Measurements from ENCODE around the gene FBXL13.
"Not testable (repeated sequence)": the region's sequence is repeated elsewhere in the genome, so short reads cannot be mapped to it uniquely, and the experiment has no call there.

The FBXL13 gene

DNA sequence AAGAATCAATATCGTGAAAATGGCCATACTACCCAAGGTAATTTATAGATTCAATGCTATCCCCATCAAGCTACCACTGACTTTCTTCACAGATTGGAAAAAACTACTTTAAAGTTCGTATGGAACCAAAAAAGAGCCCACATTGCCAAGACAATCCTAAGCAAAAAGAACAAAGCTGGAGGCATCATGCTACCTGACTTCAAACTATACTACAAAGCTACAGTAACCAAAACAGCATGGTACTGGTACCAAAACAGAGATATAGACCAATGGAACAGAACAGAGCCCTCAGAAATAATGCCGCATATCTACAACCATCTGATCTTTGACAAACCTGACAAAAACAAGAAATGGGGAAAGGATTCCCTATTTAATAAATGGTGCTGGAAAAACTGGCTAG lies 53.7 kb downstream of the FBXL13 start:
- not testable (repeated sequence) for DNase-seq

DNA sequence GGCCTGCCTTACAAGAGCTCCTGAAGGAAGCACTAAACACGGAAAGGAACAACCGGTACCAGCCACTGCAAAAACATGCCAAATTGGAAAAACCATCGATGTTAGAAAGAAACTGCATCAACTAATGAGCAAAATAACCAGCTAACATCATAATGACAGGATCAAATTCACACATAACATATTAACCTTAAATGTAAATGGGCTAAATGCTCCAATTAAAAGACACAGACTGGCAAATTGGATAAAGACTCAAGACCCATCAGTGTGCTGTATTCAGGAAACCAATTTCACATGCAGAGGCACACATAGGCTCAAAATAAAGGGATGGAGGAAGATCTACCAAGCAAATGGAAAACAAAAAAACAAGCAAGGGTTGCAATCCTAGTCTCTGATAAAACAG lies 56.3 kb downstream of the FBXL13 start:
- DNase-seq, result not testable (repeated sequence)

DNA sequence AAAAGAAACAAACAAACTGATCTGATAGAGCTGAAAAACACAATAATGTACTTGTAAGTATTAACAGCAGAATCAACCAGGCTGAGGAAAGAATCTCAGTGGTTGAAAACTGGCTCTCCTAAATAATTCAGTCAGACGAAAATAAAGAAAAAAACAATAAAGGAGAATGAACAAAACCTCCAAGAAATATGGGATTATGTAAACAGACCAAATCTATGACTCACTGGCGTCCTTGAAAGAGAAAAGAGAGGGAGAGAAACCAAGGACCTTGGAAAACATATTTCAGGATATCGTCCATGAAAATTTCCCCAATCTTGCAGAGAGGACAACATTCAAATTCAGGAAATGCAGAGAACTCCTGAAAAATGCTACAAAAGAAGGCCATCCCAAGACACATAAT lies 62.9 kb downstream of the FBXL13 start:
- no peak for DNase-seq

DNA sequence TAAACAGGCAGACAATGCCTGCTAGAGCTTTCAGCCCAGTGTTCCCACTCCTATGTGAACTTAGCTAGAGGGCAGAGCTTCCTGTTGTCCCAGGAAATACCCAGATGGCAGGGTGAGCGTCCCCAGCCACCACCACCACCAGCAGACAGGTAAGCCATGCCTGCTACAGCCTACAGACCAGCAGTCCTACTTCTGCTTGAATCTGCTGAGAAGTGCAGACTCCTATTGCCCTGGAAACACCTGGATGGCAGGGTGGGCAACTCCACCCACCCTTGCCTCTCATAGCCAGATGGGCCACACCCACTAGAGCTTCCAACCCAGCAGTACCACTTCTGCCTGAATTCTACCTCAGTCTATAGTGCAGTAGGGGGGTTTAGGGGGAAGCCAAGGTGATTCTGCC lies 64.4 kb downstream of the FBXL13 start:
- no peak for DNase-seq

DNA sequence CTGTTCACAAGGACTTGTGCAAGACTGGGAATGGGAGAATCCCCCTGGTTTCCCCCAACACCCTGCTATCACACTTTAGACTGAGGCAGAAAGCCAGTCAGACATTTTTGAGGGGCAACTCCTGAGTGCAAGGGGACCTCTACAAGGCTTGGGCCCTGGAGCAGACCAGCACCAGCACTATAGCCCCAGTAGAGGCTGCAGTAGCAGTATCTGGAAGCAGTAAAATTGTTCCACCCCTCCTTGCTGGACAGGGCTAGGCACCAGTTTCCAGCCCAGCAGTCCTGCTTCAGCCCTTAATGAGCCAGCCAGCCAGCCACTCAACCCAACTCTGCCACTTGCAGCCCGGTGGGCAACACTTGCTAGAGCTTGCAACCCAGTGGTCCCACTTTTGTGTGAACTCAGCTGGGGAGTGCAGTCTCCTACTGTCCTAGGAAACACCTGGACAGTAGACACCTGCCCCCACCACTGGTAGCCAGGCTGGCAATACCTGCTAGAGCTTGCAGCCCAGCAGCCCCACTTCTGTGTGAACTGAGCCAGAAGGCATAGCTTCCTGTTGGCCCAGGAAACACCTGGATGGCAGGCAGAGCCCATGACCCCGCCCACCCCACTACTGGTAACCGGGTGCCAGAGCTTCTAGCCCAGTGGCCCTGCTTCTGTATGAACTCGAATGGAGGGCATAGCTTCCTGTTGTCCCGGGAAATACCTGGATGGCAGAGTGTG lies 65.0 kb downstream of the FBXL13 start:
- no peak for DNase-seq

DNA sequence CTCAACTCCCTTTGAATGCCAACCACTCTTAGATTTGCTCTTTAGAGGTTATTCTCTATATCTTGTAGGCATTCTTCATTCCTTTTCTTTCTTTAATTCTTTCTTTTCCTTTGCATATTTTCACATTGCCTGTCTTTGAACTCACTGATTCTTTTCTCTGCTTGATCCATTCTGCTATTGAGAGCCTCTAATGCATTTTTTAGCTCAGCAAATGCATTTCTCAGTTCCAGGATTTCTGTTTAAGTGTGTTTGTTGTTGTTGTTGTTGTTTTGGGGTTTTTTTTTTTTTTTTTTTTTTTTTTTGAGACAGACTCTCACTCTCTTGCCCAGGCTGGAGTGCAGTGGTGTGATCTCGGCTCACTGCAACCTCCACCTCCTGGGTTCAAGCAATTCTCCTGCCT lies 71.6 kb downstream of the FBXL13 start:
- DNase-seq, result no peak

DNA sequence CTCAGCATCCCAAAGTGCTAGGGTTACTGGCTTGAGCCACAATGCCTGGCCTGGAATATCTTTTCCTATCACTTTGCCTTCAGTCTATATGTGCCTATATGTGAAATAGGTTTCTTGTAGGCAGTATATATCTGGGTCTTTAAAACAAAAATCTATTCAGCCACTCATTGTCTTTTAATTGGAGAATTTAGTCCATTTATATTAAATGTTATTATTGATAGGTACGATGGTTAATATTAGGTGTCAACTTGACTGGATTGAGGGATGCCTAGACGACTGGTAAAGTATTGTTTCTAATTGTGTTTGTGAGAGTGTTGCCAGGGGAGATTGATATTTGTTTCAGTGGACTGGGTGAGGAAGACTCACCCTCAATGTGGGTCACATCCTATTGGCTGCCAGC lies 73.4 kb downstream of the FBXL13 start:
- DNase-seq, result no peak

DNA sequence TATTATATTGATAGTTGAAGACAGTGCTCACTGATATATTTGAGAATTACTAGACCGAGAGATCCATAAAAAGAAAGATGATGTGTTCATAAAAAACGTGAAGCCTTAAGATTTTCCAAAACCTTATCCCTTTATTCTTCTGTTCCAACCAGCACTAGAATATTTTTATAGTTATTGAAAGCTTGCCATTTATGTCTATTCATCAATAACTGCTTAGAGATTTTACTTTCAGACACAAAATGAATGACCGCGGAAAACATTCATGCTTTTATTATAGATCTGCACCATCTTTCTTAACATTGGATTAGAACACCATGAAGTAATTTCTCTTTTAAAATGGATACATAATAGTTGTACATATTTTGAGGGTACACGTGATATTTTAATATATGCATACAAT lies 77.6 kb downstream of the FBXL13 start:
- no peak for DNase-seq

DNA sequence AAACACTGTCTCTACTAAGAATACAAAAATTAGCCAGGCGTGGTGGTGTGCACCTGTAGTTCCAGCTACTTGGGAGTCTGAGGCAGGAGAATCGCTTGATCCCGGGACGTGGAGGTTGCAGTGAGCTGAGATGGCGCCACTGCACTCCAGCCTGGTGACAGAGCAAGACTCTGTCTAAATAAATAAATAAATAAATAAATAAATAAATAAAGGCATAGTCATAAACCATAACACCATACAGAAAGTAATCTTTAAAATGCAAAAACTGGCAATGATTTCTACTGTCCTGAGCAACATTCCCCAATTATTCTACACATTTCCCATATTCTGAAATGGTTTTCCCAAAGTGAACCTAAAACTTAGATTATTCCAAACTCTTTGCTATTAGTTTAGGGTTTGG lies 79.0 kb downstream of the FBXL13 start:
- DNase-seq, result not testable (repeated sequence)

DNA sequence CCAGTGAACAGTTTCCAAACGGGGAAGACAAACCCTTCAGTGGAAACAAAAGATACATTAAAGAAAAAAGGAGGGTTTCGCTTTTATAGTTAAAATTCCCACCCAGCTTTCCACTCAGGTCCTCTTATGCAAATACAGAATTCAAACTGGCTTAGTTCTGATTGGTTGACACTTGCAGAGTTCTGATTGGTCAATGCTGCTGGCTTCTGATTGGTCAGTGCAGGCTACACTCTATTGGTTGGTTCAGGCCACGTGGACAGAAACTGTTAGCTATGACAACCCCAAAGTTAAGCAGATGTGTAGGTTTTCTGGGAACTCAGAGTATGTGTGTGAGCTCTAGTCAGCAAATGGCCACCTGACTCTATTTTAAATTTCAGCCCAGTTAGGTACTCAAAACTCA lies 80.0 kb downstream of the FBXL13 start:
- no peak for DNase-seq

DNA sequence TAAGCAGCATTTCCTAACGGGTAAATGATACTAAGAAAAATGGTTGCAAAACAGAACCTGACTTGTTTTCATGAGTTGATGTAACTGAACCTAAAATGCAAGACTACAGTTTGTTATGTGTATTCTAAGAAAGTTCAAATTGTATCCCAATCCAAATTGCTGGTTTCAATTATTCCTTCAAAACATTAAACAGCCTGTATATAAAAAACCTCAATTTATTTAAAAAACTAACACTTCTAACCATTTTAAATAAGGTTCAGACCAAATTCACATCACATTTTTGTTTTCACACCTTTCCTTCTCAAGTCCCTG lies 80.9 kb downstream of the FBXL13 start:
- DNase-seq, result no peak

DNA sequence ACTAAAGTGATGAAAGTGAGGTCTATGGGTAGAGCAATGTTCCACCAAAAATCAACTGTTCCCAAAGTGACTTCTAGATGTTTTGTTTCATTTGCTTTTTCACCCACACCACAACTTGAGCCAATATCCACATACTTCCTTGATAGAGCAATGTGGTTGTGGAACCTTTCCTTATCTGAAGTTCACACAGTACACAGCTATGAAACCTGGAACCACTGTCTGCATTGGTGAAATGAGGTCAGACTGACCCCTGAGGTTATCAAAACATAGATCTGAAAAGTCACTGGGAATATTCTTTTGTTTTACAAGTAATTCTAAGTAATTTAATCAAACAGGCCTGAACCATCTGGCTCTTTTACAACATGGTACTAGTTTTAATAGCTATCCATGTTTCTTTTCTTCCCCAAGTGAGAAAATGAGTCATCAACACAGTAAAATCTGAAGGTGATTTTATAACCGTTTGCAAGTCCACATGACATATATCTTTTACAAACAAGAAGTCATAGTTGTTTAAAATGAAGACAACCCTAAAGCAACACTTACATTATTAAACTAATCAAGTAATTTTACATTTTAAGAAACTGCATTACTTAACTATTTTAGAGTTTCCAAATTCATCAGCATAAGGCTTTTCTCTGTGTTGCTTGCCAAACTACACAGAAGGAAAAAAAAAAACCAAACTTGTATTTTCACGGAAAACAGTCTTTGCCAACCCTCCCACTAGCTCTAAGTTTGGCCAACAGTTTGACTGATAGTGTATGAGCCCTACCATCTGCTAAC lies 81.5 kb downstream of the FBXL13 start:
- no peak for DNase-seq

DNA sequence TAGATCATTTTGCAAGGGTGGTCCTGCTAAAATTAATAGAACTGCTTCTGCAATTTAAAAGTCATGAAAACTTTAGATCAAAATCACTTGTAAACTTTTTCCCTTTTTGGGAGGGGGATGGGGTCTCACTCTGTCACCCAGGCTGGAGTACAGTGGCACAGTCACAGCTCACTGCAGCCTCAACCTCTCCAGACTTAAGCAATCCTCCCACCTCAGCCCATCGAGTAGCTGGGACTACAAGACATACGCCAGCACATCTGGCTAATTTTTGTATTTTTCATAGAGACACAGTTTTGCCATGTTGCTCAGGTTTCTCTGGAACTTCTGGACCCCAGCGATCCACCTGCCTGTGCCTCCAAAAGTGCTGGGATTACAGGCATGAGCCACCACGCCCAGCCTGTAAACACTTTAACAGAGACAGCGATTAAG lies 82.1 kb downstream of the FBXL13 start:
- no peak for DNase-seq

DNA sequence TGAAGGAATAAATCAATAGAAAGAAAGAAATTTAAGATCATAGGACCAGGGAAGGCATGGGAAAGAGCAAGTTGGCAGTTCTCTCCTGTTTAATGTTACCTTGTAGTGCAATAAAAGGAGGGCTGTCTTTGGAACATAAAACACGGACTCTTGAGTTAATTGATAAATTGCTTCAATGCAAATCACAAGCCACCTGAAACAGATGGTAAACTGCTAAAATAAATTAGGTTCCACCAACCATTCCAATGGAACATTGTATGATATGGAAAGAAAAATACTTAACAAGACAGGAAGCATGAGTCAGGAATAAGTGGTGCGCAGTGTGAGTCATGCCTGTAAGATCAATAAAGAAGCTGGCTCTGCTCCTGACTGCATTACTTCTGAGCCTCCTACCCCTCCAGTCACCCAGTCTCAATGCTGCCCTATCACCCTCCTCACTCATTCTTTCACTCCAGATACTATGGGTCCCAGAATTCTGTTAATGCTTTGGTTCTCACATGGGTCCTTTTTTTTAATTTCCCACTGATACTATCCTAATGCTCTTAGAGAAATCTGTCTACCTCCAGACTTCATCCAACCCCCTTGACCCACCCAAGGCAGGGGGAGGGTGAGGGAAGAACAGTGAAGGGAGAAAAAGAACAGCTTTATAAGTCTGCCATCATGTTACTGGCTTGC lies 82.9 kb downstream of the FBXL13 start:
- DNase-seq, result no peak

DNA sequence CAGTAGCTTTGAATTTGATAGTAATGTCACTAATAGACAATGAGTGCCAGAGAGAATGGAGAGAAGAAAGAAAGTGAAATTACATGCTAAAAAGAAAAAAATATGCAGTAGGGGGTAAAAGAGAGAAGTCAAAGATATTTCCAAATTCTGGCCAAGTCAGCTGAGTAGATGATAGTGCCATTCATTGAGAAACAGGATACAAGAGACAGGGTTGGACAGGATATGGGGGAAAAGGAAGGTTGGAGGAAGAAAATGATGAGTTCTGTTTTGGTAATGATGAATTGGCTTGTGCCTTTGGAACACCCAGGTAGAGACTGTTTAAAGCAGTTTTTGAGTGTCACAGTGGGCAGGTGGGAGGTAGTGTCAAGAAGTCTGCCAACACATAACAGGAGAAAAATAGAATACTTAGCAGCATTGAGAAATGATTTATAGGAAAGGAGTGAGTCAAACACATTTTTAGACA lies 83.5 kb downstream of the FBXL13 start:
- DNase-seq, result no peak

DNA sequence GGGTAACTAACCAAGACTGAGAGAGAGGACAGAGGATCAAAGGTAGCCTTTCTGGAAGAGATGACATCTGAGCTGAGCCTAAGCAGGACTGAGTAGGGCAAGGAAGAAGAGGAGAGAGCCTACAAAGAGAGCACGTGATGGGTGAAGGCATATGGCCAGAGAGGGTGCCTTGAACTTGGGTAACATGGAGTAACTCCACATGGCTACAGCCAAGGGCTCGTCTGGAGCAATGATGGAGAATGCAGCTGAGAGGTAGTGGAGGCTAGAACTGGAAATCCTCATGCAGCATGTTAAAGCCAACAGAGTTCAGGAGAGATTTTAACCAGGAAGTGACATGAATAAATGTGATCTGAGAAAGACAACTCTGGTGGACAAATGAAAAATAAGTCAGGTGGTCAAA lies 84.0 kb downstream of the FBXL13 start:
- no peak for DNase-seq

DNA sequence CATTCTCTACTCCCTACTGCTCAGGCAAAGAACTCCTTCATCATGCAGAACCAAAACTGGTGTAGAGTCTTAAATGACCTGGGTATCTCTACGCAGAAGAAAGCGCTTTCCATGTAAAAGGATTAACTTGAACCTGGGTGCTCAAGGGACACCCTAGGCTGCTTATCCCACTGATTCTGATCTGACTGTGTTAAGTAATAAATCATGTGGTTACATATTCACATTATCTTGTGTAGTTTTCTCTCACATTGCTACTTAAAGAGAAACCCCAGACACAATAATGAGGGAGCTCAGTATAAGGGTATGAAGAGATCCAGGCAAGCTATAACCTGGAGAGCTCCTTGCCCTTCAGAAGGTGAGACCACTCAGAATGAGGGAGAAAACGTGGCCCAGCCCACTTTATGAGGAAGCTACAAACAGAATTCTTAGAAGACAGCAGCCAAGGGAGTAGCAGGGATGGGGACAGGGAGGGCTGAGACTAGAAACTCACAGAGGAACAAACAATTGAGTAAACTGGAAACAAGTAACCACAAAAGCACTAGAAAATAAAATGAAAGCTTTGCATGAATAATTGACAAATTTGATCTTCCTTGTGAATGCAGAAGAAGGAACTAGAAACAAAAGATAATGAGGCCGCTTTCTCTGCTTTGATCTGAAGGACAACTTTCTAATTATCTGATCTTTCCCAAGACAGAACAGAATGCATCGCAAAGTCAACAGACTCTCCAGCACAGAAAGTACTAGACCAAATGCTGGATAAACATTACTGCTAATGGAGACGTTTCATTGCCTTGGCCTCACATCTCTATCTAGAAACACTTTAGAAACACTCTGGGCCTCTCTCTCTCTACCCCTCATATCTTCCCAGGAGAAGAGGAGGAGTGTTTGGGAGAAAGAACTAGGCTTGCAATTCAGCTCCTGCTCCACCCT lies 85.7 kb downstream of the FBXL13 start:
- DNase-seq, result no peak

DNA sequence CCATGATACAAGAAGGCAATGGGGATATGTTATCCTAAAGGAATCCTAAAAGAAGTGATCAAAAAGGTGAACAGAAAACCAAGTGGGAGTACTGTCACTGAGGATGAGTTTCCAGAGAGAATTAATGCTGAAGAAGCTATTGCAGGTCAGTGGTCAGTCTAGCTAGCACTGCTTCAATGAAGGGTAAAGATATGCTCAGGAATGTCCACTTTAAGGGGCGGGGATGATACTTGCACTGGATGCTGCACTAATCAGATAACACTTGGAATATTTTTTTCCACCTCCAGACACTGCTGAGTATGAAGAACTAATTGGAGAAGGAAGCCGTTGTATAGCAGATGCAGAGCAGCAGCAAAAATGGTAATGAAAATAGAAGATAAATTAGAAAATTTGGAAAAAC lies 86.5 kb downstream of the FBXL13 start:
- no peak for DNase-seq

DNA sequence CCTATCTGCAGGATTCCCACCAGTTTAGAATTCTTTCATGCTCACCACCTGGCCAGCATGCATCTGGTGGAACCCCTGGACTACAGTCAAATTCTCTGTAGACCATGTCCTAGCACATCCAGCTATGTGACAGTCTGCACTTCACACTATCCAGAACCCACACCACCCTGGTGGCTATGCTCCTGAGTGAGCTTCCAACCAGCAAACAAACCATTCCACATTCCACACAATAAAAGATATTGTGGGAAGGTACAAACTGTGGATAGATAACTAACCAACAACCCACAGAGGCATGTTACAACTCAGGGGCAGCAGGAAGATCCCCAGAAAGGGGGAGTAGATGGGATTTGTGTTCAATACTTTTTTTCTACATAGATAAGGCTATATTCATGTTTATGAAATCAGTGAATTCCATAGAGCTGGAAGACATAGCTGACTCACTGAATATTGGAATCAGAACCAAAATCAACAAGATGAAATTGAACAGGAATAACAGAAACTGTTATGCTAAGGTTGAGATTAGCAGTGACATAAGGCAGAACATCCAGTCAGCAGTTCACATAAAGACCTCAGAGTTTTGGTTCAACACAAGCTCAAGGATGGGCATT lies 89.3 kb downstream of the FBXL13 start:
- DNase-seq, result no peak

DNA sequence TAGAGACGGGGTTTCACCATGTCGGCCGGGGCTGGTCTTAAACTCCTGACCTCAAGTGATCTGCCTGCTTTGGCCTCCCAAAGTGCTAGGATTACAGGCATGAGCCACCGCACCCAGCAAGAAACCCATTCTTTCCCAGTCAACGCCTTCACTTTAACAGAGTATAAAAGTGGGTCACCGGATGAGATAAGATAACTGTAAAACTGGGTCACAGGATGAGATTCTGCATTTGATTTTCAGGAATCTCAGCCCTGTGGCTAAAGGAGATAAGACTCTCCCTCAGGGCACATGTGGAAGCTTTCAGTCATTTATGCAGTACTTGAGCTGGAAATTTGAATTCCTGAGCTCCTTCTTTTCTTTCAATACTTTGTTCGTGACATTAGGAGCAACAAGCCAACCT lies 91.0 kb downstream of the FBXL13 start:
- DNase-seq, result no peak

DNA sequence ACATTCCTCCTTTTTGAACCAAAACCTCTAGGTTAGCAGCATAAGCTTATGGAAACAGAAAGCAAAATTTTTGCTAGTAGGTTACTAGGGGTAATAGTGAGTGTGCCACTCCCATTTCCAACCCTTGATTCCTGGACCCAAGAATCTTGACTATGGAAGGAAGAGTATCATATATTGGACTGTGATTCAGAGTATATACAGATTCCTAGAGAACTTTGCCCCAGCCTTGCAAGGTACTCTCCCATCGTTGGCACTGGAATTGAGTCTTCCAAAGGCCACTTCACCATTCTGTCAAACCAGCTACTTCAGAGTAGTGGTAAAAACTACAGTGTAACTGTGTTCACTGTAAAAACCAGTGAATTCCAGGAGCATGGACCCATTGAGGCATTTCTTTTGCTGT lies 92.4 kb downstream of the FBXL13 start:
- DNase-seq, result no peak

DNA sequence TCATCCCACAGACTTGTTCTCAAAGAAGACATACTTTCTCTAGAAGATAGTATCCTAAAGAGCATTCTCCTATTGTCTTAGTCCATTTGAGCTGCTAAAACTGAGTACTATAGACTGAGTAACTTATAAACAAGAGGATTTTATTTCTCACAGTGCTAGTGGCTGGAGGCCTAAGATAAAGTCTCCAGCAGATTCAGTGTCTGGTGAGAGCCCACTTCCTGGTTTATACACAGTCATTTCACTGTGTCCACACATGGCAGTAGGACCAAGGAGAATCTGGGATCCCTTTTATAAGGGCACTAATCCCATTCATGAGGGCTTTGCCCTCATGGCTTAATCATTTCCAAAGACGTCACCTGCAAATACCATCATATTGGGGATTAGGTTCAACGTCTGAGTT lies 93.1 kb downstream of the FBXL13 start:
- no peak for DNase-seq

DNA sequence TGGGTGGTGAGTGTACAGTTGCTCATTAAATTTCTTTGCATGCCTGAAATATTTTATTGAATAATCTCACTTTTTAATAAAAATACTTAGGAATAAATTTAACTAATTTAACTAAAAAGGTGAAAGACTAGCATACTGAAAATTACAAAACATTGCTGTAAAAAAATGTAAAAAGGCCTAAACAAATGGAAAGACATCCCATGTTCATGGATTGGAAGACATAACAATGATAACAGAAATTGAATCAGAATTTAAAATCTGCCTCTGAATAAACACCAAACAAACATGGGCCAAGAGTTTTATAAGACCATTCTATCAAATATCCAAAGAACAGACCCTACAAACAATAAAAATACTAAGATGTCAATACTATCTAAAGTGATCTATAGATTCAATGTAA lies 94.9 kb downstream of the FBXL13 start:
- DNase-seq, result no peak
